NCI-H1092 (cell line): ENCODE measurements around the gene OR4D11.
"Not testable (repeated sequence)": the region's sequence is repeated elsewhere in the genome, so short reads cannot be mapped to it uniquely, and the experiment has no call there.

Experiments
- DNase-seq: peaks from one replicate; lab custom pipeline; 2025; lab: John Stamatoyannopoulos, UW

The OR4D11 gene

GRCh38 chr11:59503276-59503675 lies at the start of gene OR4D11:
TSS of gene OR4D11 (plus strand) at chr11:59503576. CDS start at chr11:59503576, 0 bp downstream.
- no peak for DNase-seq

- no peak for DNase-seq
These were observed 46.7 kb upstream of the OR4D11 start, which contains the start of gene OR4D6 for GRCh38 chr11:59456661-59457060. TSS of gene OR4D6 (plus strand) at chr11:59456961. CDS start at chr11:59456961, 0 bp downstream.

GRCh38 chr11:59459916-59460315 lies 43.5 kb upstream of the OR4D11 start:
- no peak for DNase-seq

GRCh38 chr11:59463190-59463641 lies 40.2 kb upstream of the OR4D11 start:
- DNase-seq, result no peak

GRCh38 chr11:59473015-59473414 lies 30.4 kb upstream of the OR4D11 start, which contains the start of gene OR4D10:
TSS of gene OR4D10 (plus strand) at chr11:59473315. CDS start at chr11:59477430, 4,115 bp downstream.
- DNase-seq, result no peak

GRCh38 chr11:59475176-59475575 lies 28.2 kb upstream of the OR4D11 start:
- no peak for DNase-seq

- no peak for DNase-seq
These were observed 23.5 kb upstream of the OR4D11 start for GRCh38 chr11:59479906-59480305.

GRCh38 chr11:59480359-59480758 lies 23.0 kb upstream of the OR4D11 start:
- DNase-seq, result no peak

GRCh38 chr11:59501931-59502330 lies 1.4 kb upstream of the OR4D11 start:
- no peak for DNase-seq

- DNase-seq, result no peak
These were observed 7.7 kb downstream of the OR4D11 start, which contains the start of gene OR4D9 for GRCh38 chr11:59510941-59511589. TSS of gene OR4D9 (plus strand) at chr11:59511539. CDS start at chr11:59514913, 3,374 bp downstream.

- DNase-seq, result no peak
These were observed 8.3 kb downstream of the OR4D11 start for GRCh38 chr11:59511675-59512074.

GRCh38 chr11:59520139-59520538 lies 16.8 kb downstream of the OR4D11 start:
- DNase-seq, result not testable (repeated sequence)

- DNase-seq, result no peak
These were observed 17.4 kb downstream of the OR4D11 start for GRCh38 chr11:59520741-59521140.

- no peak for DNase-seq
These were observed 20.2 kb downstream of the OR4D11 start for GRCh38 chr11:59523541-59523940.

GRCh38 chr11:59528711-59529110 lies 25.3 kb downstream of the OR4D11 start:
- DNase-seq, result no peak

- DNase-seq, result no peak
These were observed 29.2 kb downstream of the OR4D11 start for GRCh38 chr11:59532620-59533019.

- no peak for DNase-seq
These were observed 31.3 kb downstream of the OR4D11 start for GRCh38 chr11:59534676-59535075.

- no peak for DNase-seq
These were observed 38.9 kb downstream of the OR4D11 start for GRCh38 chr11:59542142-59542810.

- not testable (repeated sequence) for DNase-seq
These were observed 40.3 kb downstream of the OR4D11 start for GRCh38 chr11:59543713-59544112.

- no peak for DNase-seq
These were observed 41.4 kb downstream of the OR4D11 start for GRCh38 chr11:59544869-59545178.

GRCh38 chr11:59545179-59546020 lies 42.0 kb downstream of the OR4D11 start:
- DNase-seq, result no peak

- DNase-seq, result not testable (repeated sequence)
These were observed 44.4 kb downstream of the OR4D11 start for GRCh38 chr11:59547605-59548308.
